Myocyte (in vitro differentiated cells): Measurements from ENCODE around the gene PPP1R3G. TPM values are rescaled to one million over a fixed set of nuclear protein-coding genes. Genes with fewer than 3 reads are reported as not detected.

ENCODE experiments used
- total RNA-seq: library from RNA; depleted of rRNA; stranded (reverse); fragments of >200 nt; gene quantifications from 2 replicates; pipeline ENCODE4 v1.2.3, GENCODE V29; 2014

The PPP1R3G gene
- total RNA-seq, 1 donor from 2014 or later = 1.0 TPM

Other genes with a start within 250 kb of the PPP1R3G start
- 17.1 and 36.7 TPM in 2 replicates for gene RPP40, start 81.3 kb upstream of the PPP1R3G start, total RNA-seq
- 16.4 and 20.9 TPM in 2 replicates for gene LYRM4, start 175.6 kb downstream of the PPP1R3G start, total RNA-seq
- gene FARS2, start 176.2 kb downstream of the PPP1R3G start, total RNA-seq = 7.3 and 10.1 TPM in 2 replicates